ENCODE data around the gene MTA2.
"Not testable (repeated sequence)": the region's sequence is repeated elsewhere in the genome, so short reads cannot be mapped to it uniquely, and the experiment has no call there.

Gene MTA2

GRCh38 chr11:62566247-62566646 is 35.4 kb downstream of the MTA2 start:
- DNase-seq (ENCODE audit: low read depth) = no peak

GRCh38 chr11:62565100-62565802 is 36.4 kb downstream of the MTA2 start:
- no peak for DNase-seq (ENCODE audit: low read depth)

- DNase-seq (ENCODE audit: low read depth) = not testable (repeated sequence)
Measured at GRCh38 chr11:62561677-62562230, 39.9 kb downstream of the MTA2 start.

GRCh38 chr11:62560566-62561103 is 41.0 kb downstream of the MTA2 start:
- DNase-seq (ENCODE audit: low read depth) = peak; percentile 95

- not testable (repeated sequence) for DNase-seq (ENCODE audit: low read depth)
Measured at GRCh38 chr11:62559626-62560025, 42.0 kb downstream of the MTA2 start.

- no peak for DNase-seq (ENCODE audit: low read depth)
Measured at GRCh38 chr11:62559204-62559603, 42.5 kb downstream of the MTA2 start.

- no peak for DNase-seq (ENCODE audit: low read depth)
Measured at GRCh38 chr11:62558669-62559068, 43.0 kb downstream of the MTA2 start.

- no peak for DNase-seq (ENCODE audit: low read depth)
Measured at GRCh38 chr11:62556875-62557631, 44.6 kb downstream of the MTA2 start.

- peak; percentile 67 for DNase-seq (ENCODE audit: low read depth)
Measured at GRCh38 chr11:62556108-62556874, 45.4 kb downstream of the MTA2 start.

GRCh38 chr11:62555464-62556107 is 46.1 kb downstream of the MTA2 start:
- no peak for DNase-seq (ENCODE audit: low read depth)

- DNase-seq (ENCODE audit: low read depth) = no peak
Measured at GRCh38 chr11:62554387-62555167, 47.1 kb downstream of the MTA2 start.

- DNase-seq (ENCODE audit: low read depth) = peak; percentile 68
Measured at GRCh38 chr11:62553839-62554361, 47.8 kb downstream of the MTA2 start.

- DNase-seq (ENCODE audit: low read depth) = peak; percentile 88
Measured at GRCh38 chr11:62553080-62553838, 48.4 kb downstream of the MTA2 start.

GRCh38 chr11:62552485-62553079 is 49.1 kb downstream of the MTA2 start:
- no peak for DNase-seq (ENCODE audit: low read depth)

- not testable (repeated sequence) for DNase-seq (ENCODE audit: low read depth)
Measured at GRCh38 chr11:62550478-62550877, 51.2 kb downstream of the MTA2 start.

GRCh38 chr11:62548545-62549335 is 52.9 kb downstream of the MTA2 start:
- no peak for DNase-seq (ENCODE audit: low read depth)

- no peak for DNase-seq (ENCODE audit: low read depth)
Measured at GRCh38 chr11:62547691-62548281, 53.9 kb downstream of the MTA2 start.
